Fibroblast of lung (primary cell): ENCODE results near the gene RPL29. TPM values are rescaled to one million over a fixed set of nuclear protein-coding genes. Genes with fewer than 3 reads are reported as not detected.

Source experiments
- DNase-seq, 2 donors: peaks; one replicate each; pipeline versions ENCODE4 v3.0.0 to v3.0.0-alpha.2; 2010; ENCODE audit warnings: low read depth in 2 of 2
- H2AFZ ChIP-seq: 2 replicates; pipeline ENCODE4 v1.5.1; 2012; ENCODE audit warnings: low read length, control low read depth, inconsistent platforms
- H3K27ac ChIP-seq: 2 replicates; pipeline ENCODE4 v1.5.1; 2011; ENCODE audit warnings: low read length, control low read depth; ENCODE audit not compliant: insufficient read depth
- H3K27me3 ChIP-seq: 2 replicates; pipeline ENCODE4 v1.5.1; 2011; ENCODE audit warnings: mild to moderate bottlenecking, low read length; ENCODE audit not compliant: control insufficient read depth, insufficient read depth
- H3K36me3 ChIP-seq: 2 replicates; pipeline ENCODE4 v1.5.1; 2011; ENCODE audit warnings: low read length; ENCODE audit not compliant: control insufficient read depth, insufficient read depth
- H3K4me1 ChIP-seq: 2 replicates; pipeline ENCODE4 v1.5.1; 2011; ENCODE audit warnings: low read length; ENCODE audit not compliant: control insufficient read depth, insufficient read depth; ENCODE audit errors: extremely low read depth
- H3K4me2 ChIP-seq: 2 replicates; pipeline ENCODE4 v1.5.1; 2011; ENCODE audit warnings: low read length, control low read depth; ENCODE audit not compliant: insufficient read depth; ENCODE audit errors: extremely low read depth
- H3K4me3 ChIP-seq, 4 experiments: fragments of 200-600 bp in 1 of 4; sonication (generic) in 1 of 4; replicated peaks in 1 of 4; 2 replicates each; pipeline ENCODE4 v1.5.1; 2011 to 2016; ENCODE audit warnings: low read length in 4 of 4, low read depth in 3 of 4, mild to moderate bottlenecking in 3 of 4, control low read depth in 2 of 4, inconsistent platforms in 1 of 4, mixed read lengths in 1 of 4; ENCODE audit not compliant: insufficient read depth in 1 of 4; ENCODE audit errors: control extremely low read depth in 1 of 4
- H3K79me2 ChIP-seq: 2 replicates; pipeline ENCODE4 v1.5.1; 2012; ENCODE audit warnings: mild to moderate bottlenecking, low read length, inconsistent platforms; ENCODE audit not compliant: control insufficient read depth, insufficient read depth
- H3K9ac ChIP-seq: 2 replicates; pipeline ENCODE4 v1.5.1; 2011; ENCODE audit warnings: mild to moderate bottlenecking, low read length, control low read depth; ENCODE audit not compliant: insufficient read depth
- H3K9me3 ChIP-seq: 2 replicates; pipeline ENCODE4 v1.5.1; 2012; ENCODE audit warnings: low read depth, low read length; ENCODE audit not compliant: control insufficient read depth, insufficient read depth
- H4K20me1 ChIP-seq: 2 replicates; pipeline ENCODE4 v1.5.1; 2011; ENCODE audit warnings: low read length; ENCODE audit not compliant: control insufficient read depth, insufficient read depth; ENCODE audit errors: extremely low read depth
- EZH2 ChIP-seq: IDR thresholded peaks from 2 replicates; pipeline ENCODE4 v1.5.1; 2012; ENCODE audit warnings: low read length, control low read depth, mild to moderate bottlenecking; ENCODE audit errors: missing control alignments
- polyA plus RNA-seq, 2 donors: library from polyadenylated mRNA; depleted of rRNA in 1 of 2; stranded (reverse) in 1 of 2; unstranded in 1 of 2; fragments of >200 nt; gene quantifications; 2 replicates each; pipeline ENCODE4 v1.2.1, GENCODE V29; 2011 to 2012; ENCODE audit warnings: missing spikeins in 1 of 2
- total RNA-seq: library from RNA; depleted of rRNA; stranded (reverse); fragments of >200 nt; gene quantifications from 2 replicates; pipeline ENCODE4 v1.2.1, GENCODE V29; 2014
- TF ChIP-seq, protein P1 (sequence below), 2 donors: IDR thresholded peaks in 1 of 2; conservative IDR thresholded peaks in 1 of 2; 1 replicate in 1 of 2; 2 replicates in 1 of 2; pipeline ENCODE4 v1.5.1; 2011 to 2012; ENCODE audit warnings: low read length in 2 of 2, control low read depth in 1 of 2, inconsistent platforms in 1 of 2, low read depth in 1 of 2, mild to moderate bottlenecking in 1 of 2

Gene RPL29
- total and polyA plus RNA-seq, 2 donors (not counting 1 experiment from before 2014, with no cell fraction given), result 1,076 to 1,512 TPM

DNA sequence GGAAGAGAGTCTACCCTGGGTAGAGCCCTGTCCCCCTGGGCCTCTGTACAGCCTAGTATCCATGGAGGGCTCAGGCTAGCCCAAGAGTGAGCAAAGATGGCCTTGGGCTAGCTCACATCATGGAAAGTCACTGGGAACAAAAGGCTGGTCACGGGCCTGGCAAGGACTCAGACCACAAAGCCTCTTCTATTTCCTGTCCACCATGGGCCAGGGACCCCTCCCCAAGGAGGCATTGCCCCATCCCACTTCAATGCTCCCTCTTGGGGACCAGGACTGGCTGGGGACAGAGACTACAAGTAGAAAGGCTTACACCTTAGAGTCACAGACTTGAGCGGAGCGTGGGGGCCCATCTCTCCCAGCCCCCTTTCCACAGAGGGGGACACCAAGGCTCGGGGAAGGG, 43.7 kb upstream of the RPL29 start:
- no peaks in the 10 kb centered on the region for H3K9me3 ChIP-seq
- no peak overlapping the region for H3K9ac ChIP-seq

DNA sequence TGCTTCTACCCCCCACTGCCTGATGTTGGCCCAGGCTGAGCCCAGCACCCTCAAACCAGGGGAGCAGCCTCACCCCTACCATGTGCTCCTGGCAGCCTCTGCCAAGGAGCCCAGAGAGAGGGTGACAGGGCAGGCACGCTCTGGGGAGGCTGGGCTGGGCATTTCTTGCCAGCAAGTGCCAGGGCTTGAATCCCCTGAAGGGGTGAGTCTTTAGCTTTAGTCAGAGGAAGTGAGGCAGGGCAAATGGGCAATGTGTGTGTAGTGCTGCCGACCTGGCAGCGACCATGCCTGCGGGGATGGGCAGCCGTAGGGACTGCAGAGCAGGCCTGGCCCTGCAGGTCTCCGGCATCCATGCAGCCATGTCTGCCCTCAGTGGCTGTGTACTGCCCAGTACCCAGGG, 42.5 kb upstream of the RPL29 start:
- no peak overlapping the region for H3K9ac ChIP-seq
- no peaks in the 10 kb centered on the region for H3K79me2 ChIP-seq
- TF ChIP-seq EZH2, result no peak
- TF ChIP-seq, protein P1, sequence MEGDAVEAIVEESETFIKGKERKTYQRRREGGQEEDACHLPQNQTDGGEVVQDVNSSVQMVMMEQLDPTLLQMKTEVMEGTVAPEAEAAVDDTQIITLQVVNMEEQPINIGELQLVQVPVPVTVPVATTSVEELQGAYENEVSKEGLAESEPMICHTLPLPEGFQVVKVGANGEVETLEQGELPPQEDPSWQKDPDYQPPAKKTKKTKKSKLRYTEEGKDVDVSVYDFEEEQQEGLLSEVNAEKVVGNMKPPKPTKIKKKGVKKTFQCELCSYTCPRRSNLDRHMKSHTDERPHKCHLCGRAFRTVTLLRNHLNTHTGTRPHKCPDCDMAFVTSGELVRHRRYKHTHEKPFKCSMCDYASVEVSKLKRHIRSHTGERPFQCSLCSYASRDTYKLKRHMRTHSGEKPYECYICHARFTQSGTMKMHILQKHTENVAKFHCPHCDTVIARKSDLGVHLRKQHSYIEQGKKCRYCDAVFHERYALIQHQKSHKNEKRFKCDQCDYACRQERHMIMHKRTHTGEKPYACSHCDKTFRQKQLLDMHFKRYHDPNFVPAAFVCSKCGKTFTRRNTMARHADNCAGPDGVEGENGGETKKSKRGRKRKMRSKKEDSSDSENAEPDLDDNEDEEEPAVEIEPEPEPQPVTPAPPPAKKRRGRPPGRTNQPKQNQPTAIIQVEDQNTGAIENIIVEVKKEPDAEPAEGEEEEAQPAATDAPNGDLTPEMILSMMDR (conservative IDR thresholded peaks at IDR 0.05 in 1 of 2, IDR thresholded peaks at IDR 0.05 in 1 of 2; ENCODE audit: low read depth in 1 of 2, low read length in 2 of 2), result no peak
- H3K27me3 ChIP-seq, result no peaks in the 10 kb centered on the region
- no peaks in the 10 kb centered on the region for H4K20me1 ChIP-seq
- H3K4me1 ChIP-seq, result no peaks in the 10 kb centered on the region
- H2AFZ ChIP-seq, result no peak overlapping the region
- H3K9me3 ChIP-seq, result no peaks in the 10 kb centered on the region
- H3K36me3 ChIP-seq, result no peaks in the 10 kb centered on the region
- DNase-seq, result no peak
- no peak overlapping the region for H3K4me2 ChIP-seq
- H3K4me3 ChIP-seq, result no peak overlapping the region
- H3K27ac ChIP-seq, result no peak overlapping the region

More for the DNA sequence above, 43.7 kb upstream of the RPL29 start:
- Histone ChIP-seq H3K4me2 (no peak overlapping the region), H4K20me1 (no peaks in the 10 kb centered on the region), H3K36me3 (no peaks in the 10 kb centered on the region), H2AFZ (no peak overlapping the region), H3K27me3 (no peaks in the 10 kb centered on the region), H3K27ac (no peak overlapping the region), H3K79me2 (no peaks in the 10 kb centered on the region), H3K4me1 (no peaks in the 10 kb centered on the region), H3K4me3 (no peak overlapping the region)
- DNase-seq, result no peak
- TF ChIP-seq EZH2, result no peak
- TF ChIP-seq, protein P1 (conservative IDR thresholded peaks at IDR 0.05 in 1 of 2, IDR thresholded peaks at IDR 0.05 in 1 of 2; ENCODE audit: low read depth in 1 of 2, low read length in 2 of 2), result no peak

DNA sequence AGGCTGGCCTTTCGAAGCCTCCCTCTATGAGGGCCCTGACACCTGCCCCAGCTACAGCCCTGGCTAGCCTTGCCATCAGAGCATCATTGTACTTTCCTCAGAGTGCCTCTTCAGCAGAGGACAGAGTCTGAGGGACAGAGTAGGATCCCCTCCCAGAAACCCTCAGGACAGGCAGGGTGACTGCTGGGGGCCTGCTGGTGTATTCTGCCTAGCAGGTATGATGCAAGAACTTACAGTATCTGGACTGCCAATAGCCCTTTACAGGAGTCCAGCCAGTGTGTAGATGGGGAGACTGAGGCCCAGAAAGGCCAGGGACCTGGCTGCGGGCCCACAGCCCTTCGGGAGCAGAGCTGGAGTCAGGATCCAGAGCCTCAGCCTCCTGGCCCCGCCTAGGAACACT, 41.6 kb upstream of the RPL29 start:
- Histone ChIP-seq H3K4me1 (no peaks in the 10 kb centered on the region), H3K27me3 (no peaks in the 10 kb centered on the region), H3K4me2 (no peak overlapping the region), H4K20me1 (no peaks in the 10 kb centered on the region), H3K4me3 (no peak overlapping the region), H3K36me3 (no peaks in the 10 kb centered on the region), H3K27ac (no peak overlapping the region), H3K9ac (no peak overlapping the region), H3K9me3 (no peaks in the 10 kb centered on the region), H3K79me2 (no peaks in the 10 kb centered on the region), H2AFZ (no peak overlapping the region)
- no peak for DNase-seq
- TF ChIP-seq, protein P1 (conservative IDR thresholded peaks at IDR 0.05 in 1 of 2, IDR thresholded peaks at IDR 0.05 in 1 of 2; ENCODE audit: low read depth in 1 of 2, low read length in 2 of 2), result no peak
- no peak for TF ChIP-seq EZH2
